Neural cell (in vitro differentiated cells): Measurements from ENCODE around the gene NDUFAF2. TPM values are rescaled to one million over a fixed set of nuclear protein-coding genes. Genes with fewer than 3 reads are reported as not detected.

Experiments
- H2AFZ ChIP-seq: fragments of 200-600, 300-800 bp; sonication (generic), shearing (Covaris generic); 2 replicates; pipeline ENCODE4 v1.6.0; 2014; ENCODE audit warnings: low read depth, mild to moderate bottlenecking, antibody characterized with exemption, low read length, moderate library complexity
- H3F3A ChIP-seq: fragments of 200-600 bp; shearing (Covaris generic); 2 replicates; pipeline ENCODE4 v1.6.1; 2016; ENCODE audit warnings: mild to moderate bottlenecking, moderate library complexity, mixed read lengths, antibody characterized with exemption, low read length; ENCODE audit not compliant: insufficient read depth, poor library complexity, severe bottlenecking
- H3K27ac ChIP-seq: fragments of 200-600, 300-800 bp; sonication (generic), shearing (Covaris generic); 2 replicates; pipeline ENCODE4 v1.5.1; 2014; ENCODE audit warnings: mild to moderate bottlenecking, low read length, moderate library complexity
- H3K27me3 ChIP-seq: fragments of 300-800, 200-600 bp; sonication (generic), shearing (Covaris generic); 2 replicates; pipeline ENCODE4 v1.6.0; 2014; ENCODE audit warnings: mild to moderate bottlenecking, low read depth, low read length, moderate library complexity; ENCODE audit not compliant: insufficient read depth
- H3K36me3 ChIP-seq: fragments of 300-800, 200-600 bp; sonication (generic), shearing (Covaris generic); 2 replicates; pipeline ENCODE4 v1.5.1; 2014; ENCODE audit warnings: mild to moderate bottlenecking, antibody characterized with exemption, low read length, moderate library complexity; ENCODE audit not compliant: insufficient read depth
- H3K4me2 ChIP-seq: fragments of 300-800, 200-600 bp; sonication (generic), shearing (Covaris generic); 2 replicates; pipeline ENCODE4 v1.6.0; 2014; ENCODE audit warnings: mild to moderate bottlenecking, low read length
- H3K4me3 ChIP-seq: fragments of 300-800, 200-600 bp; sonication (generic), shearing (Covaris generic); 2 replicates; pipeline ENCODE4 v1.5.1; 2014; ENCODE audit warnings: mild to moderate bottlenecking, low read length, moderate library complexity
- H3K79me2 ChIP-seq: fragments of 200-600 bp; shearing (Covaris generic); replicated peaks from 2 replicates; pipeline ENCODE4 v1.6.0; 2014; ENCODE audit warnings: mild to moderate bottlenecking, low read length, moderate library complexity; ENCODE audit not compliant: insufficient read depth
- H3K9ac ChIP-seq: fragments of 300-800, 200-600 bp; sonication (generic), shearing (Covaris generic); 2 replicates; pipeline ENCODE4 v1.6.1; 2016; ENCODE audit warnings: mild to moderate bottlenecking, low read length, mixed read lengths
- H3K9me2 ChIP-seq: fragments of 200-600 bp; shearing (Covaris generic); 2 replicates; pipeline ENCODE4 v1.6.1; 2016; ENCODE audit warnings: mild to moderate bottlenecking, low read length, mixed read lengths; ENCODE audit not compliant: insufficient read depth
- H3K9me3 ChIP-seq: fragments of 200-600, 300-800 bp; sonication (generic), shearing (Covaris generic); 2 replicates; pipeline ENCODE4 v1.6.1; 2016; ENCODE audit warnings: mild to moderate bottlenecking, mixed run types, low read length, moderate library complexity, mixed read lengths
- H4K20me1 ChIP-seq: fragments of 200-600 bp; shearing (Covaris generic); 2 replicates; pipeline ENCODE4 v1.6.1; 2016; ENCODE audit warnings: mild to moderate bottlenecking, mixed run types; ENCODE audit not compliant: insufficient read depth
- CTCF ChIP-seq: fragments of 450-650 bp; IDR thresholded peaks from 2 replicates; pipeline ENCODE4 v1.5.1; 2014; ENCODE audit warnings: antibody characterized with exemption, mild to moderate bottlenecking, moderate library complexity; ENCODE audit not compliant: poor library complexity, severe bottlenecking
- EP300 ChIP-seq: fragments of 450-650 bp; conservative IDR thresholded peaks from 2 replicates; pipeline ENCODE4 v1.6.1; 2014; ENCODE audit warnings: antibody characterized with exemption, mild to moderate bottlenecking, moderate library complexity; ENCODE audit not compliant: poor library complexity, severe bottlenecking
- EZH2 ChIP-seq: fragments of 200-600, 300-800 bp; shearing (Covaris generic), sonication (generic); IDR thresholded peaks from 2 replicates; pipeline ENCODE4 v1.6.1; 2014; ENCODE audit warnings: antibody characterized with exemption, low read length, borderline replicate concordance, mild to moderate bottlenecking; ENCODE audit not compliant: insufficient read depth, poor library complexity, severe bottlenecking
- MXI1 ChIP-seq: fragments of 450-650 bp; conservative IDR thresholded peaks from 2 replicates; pipeline ENCODE4 v1.6.1; 2014; ENCODE audit warnings: antibody characterized with exemption, mild to moderate bottlenecking; ENCODE audit not compliant: poor library complexity, severe bottlenecking
- POLR2AphosphoS5 ChIP-seq: IDR thresholded peaks from 2 replicates; pipeline ENCODE4 v1.6.1; 2012
- RAD21 ChIP-seq: fragments of 450-650 bp; conservative IDR thresholded peaks from 2 replicates; pipeline ENCODE4 v1.6.1; 2014; ENCODE audit warnings: antibody characterized with exemption, mild to moderate bottlenecking, moderate library complexity
- REST ChIP-seq: IDR thresholded peaks from 2 replicates; pipeline ENCODE4 v1.6.1; 2012; ENCODE audit warnings: borderline replicate concordance
- SMC3 ChIP-seq: fragments of 450-650 bp; conservative IDR thresholded peaks from 2 replicates; pipeline ENCODE4 v1.6.1; 2014; ENCODE audit warnings: antibody characterized with exemption, mild to moderate bottlenecking, moderate library complexity; ENCODE audit not compliant: poor library complexity
- TAF1 ChIP-seq: IDR thresholded peaks from 2 replicates; pipeline ENCODE4 v1.6.1; 2012; ENCODE audit warnings: low read depth
- polyA plus RNA-seq: library from polyadenylated mRNA; depleted of rRNA; stranded (reverse); fragments of >200 nt; gene quantifications from 2 replicates; pipeline ENCODE4 v1.2.3, GENCODE V29; 2014

The NDUFAF2 gene
- polyA plus RNA-seq, 1 donor from 2014 or later, result 53.6 TPM

- no peaks in the 10 kb centered on the region for H3K36me3 ChIP-seq
- no peak overlapping the region for H3K4me2 ChIP-seq
- no peaks in the 10 kb centered on the region for H4K20me1 ChIP-seq
- no peak for TF ChIP-seq REST
- TF ChIP-seq SMC3, result no peak
- TF ChIP-seq POLR2AphosphoS5, result no peak
- no peak for TF ChIP-seq RAD21
- H3K9me2 ChIP-seq, result no peaks in the 10 kb centered on the region
- H3K9me3 ChIP-seq, result no peaks in the 10 kb centered on the region
- H2AFZ ChIP-seq, result no peak overlapping the region
- no peak overlapping the region for H3K4me3 ChIP-seq
- H3K79me2 ChIP-seq, result no peaks in the 10 kb centered on the region
- no peaks in the 10 kb centered on the region for H3F3A ChIP-seq
- H3K27me3 ChIP-seq, result no peaks in the 10 kb centered on the region
- no peak overlapping the region for H3K9ac ChIP-seq
- H3K27ac ChIP-seq, result no peak overlapping the region
Measured at GRCh38 chr5:61120534-61120933, 175.5 kb downstream of the NDUFAF2 start.

DNA sequence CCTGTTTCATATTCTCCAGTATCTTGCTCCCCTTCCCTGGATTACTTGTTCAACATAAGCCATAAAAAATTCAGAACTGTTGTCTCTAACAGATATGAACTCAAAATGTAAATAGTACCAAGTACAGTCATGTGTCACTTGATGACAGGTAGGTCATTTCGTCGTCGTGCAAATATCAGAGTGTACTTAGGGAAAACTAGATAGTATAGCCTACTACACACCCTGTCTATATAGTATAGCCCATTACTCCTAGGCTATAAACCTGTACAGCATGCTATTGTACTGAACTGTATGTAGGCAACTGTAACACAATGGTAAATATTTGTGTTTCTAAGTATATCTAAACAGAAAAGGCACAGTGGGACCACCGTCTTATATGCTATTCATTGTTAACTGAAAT, 178.1 kb downstream of the NDUFAF2 start:
- Histone ChIP-seq H4K20me1 (no peaks in the 10 kb centered on the region), H3K27ac (no peak overlapping the region), H3F3A (no peaks in the 10 kb centered on the region), H3K79me2 (no peaks in the 10 kb centered on the region), H3K4me3 (no peak overlapping the region), H3K9me2 (no peaks in the 10 kb centered on the region), H3K9ac (no peak overlapping the region), H3K9me3 (no peaks in the 10 kb centered on the region), H3K36me3 (no peaks in the 10 kb centered on the region), H3K4me2 (no peak overlapping the region), H2AFZ (no peak overlapping the region), H3K27me3 (no peaks in the 10 kb centered on the region)
- TF ChIP-seq SMC3 (no peak), TAF1 (no peak), RAD21 (no peak), CTCF (no peak), EZH2 (no peak), MXI1 (no peak), REST (no peak), POLR2AphosphoS5 (no peak), EP300 (no peak)
